HEK293 (cell line): ENCODE results near the gene WRAP53.

Experiments
- CTCF ChIA-PET: fragments of 350-600 bp; formaldehyde crosslinking; extraction: SDS; loops from one replicate; lab custom pipeline; 2021; ENCODE audit warnings: antibody characterized with exemption; lab: Yijun Ruan, JAX
- POLR2A ChIA-PET: fragments of 300-600 bp; formaldehyde crosslinking; extraction: SDS; loops from one replicate; lab custom pipeline; 2020; ENCODE audit warnings: antibody characterized with exemption, inconsistent platforms; lab: Yijun Ruan, JAX
- H3K27ac ChIP-seq: fragments of 200-500 bp; sonication (Bioruptor generic); 2 replicates; pipeline ENCODE4 v1.5.1; 2014; ENCODE audit warnings: low read depth, low read length, control low read depth, inconsistent platforms; ENCODE audit errors: extremely low read depth
- H3K36me3 ChIP-seq, 2 experiments: fragments of 200-500 bp in 1 of 2; sonication (Bioruptor generic) in 1 of 2; 1 replicate in 1 of 2; 2 replicates in 1 of 2; pipeline ENCODE4 v1.5.1; 2014 to 2017; ENCODE audit warnings: inconsistent platforms in 2 of 2, low read length in 2 of 2; ENCODE audit not compliant: control insufficient read depth in 2 of 2, insufficient read depth in 1 of 2
- H3K4me1 ChIP-seq: fragments of 200-500 bp; sonication (Bioruptor generic); 2 replicates; pipeline ENCODE4 v1.5.1; 2014; ENCODE audit warnings: mild to moderate bottlenecking, low read length, inconsistent platforms; ENCODE audit not compliant: control insufficient read depth, insufficient read depth
- H3K4me3 ChIP-seq: 2 replicates; pipeline ENCODE4 v1.5.1; 2011; ENCODE audit warnings: low read depth, mild to moderate bottlenecking, control low read depth, low read length, moderate library complexity
- H3K9me3 ChIP-seq: fragments of 200-500 bp; sonication (Bioruptor generic); 2 replicates; pipeline ENCODE4 v1.5.1; 2014; ENCODE audit warnings: low read depth, low read length, inconsistent platforms; ENCODE audit not compliant: control insufficient read depth, insufficient read depth
- BCL11B ChIP-seq: fragments of 450-650 bp; formaldehyde crosslinking; IDR thresholded peaks from 2 replicates; pipeline ENCODE4 v1.5.1; 2016; ENCODE audit warnings: low read depth, missing biosample characterization, missing genetic modification characterization
- REST ChIP-seq: fragments of 450-650 bp; formaldehyde crosslinking; IDR thresholded peaks from 2 replicates; pipeline ENCODE4 v1.5.1; 2016; ENCODE audit warnings: missing biosample characterization, missing genetic modification characterization
- SP3 ChIP-seq: fragments of 450-650 bp; formaldehyde crosslinking; IDR thresholded peaks from 2 replicates; pipeline ENCODE4 v1.5.1; 2016; ENCODE audit warnings: missing biosample characterization, missing genetic modification characterization
- TRIM28 ChIP-seq: IDR thresholded peaks from 2 replicates; pipeline ENCODE4 v1.6.1; 2011; ENCODE audit warnings: low read length, control low read depth, borderline replicate concordance
- ZBTB11 ChIP-seq: fragments of 450-650 bp; formaldehyde crosslinking; conservative IDR thresholded peaks from 2 replicates; pipeline ENCODE4 v1.5.1; 2016; ENCODE audit warnings: low read depth, missing biosample characterization, missing genetic modification characterization
- ZBTB17 ChIP-seq: fragments of 450-650 bp; formaldehyde crosslinking; IDR thresholded peaks from 2 replicates; pipeline ENCODE4 v1.5.1; 2016; ENCODE audit warnings: missing biosample characterization, missing genetic modification characterization
- ZFP69B ChIP-seq: fragments of 450-650 bp; formaldehyde crosslinking; IDR thresholded peaks from 2 replicates; pipeline ENCODE4 v1.5.1; 2016; ENCODE audit warnings: missing biosample characterization, missing genetic modification characterization
- ZNF10 ChIP-seq: fragments of 450-650 bp; formaldehyde crosslinking; IDR thresholded peaks from 2 replicates; pipeline ENCODE4 v1.5.1; 2017; ENCODE audit warnings: missing biosample characterization, missing genetic modification characterization
- ZNF138 ChIP-seq: fragments of 450-650 bp; formaldehyde crosslinking; IDR thresholded peaks from 2 replicates; pipeline ENCODE4 v1.5.1; 2016; ENCODE audit warnings: missing biosample characterization, missing genetic modification characterization, borderline replicate concordance
- ZNF157 ChIP-seq: fragments of 450-650 bp; formaldehyde crosslinking; IDR thresholded peaks from 2 replicates; pipeline ENCODE4 v1.5.1; 2016; ENCODE audit warnings: missing biosample characterization, missing genetic modification characterization
- ZNF16 ChIP-seq: fragments of 450-650 bp; formaldehyde crosslinking; IDR thresholded peaks from 2 replicates; pipeline ENCODE4 v1.5.1; 2016; ENCODE audit warnings: low read depth, missing biosample characterization, missing genetic modification characterization
- ZNF175 ChIP-seq: fragments of 450-650 bp; formaldehyde crosslinking; IDR thresholded peaks from 2 replicates; pipeline ENCODE4 v1.5.1; 2016; ENCODE audit warnings: missing biosample characterization, missing genetic modification characterization
- ZNF214 ChIP-seq: fragments of 450-650 bp; formaldehyde crosslinking; IDR thresholded peaks from 2 replicates; pipeline ENCODE4 v1.5.1; 2017; ENCODE audit warnings: missing biosample characterization, mild to moderate bottlenecking, missing genetic modification characterization, borderline replicate concordance
- ZNF223 ChIP-seq: fragments of 450-650 bp; formaldehyde crosslinking; IDR thresholded peaks from 2 replicates; pipeline ENCODE4 v1.5.1; 2016; ENCODE audit warnings: missing biosample characterization, missing genetic modification characterization
- ZNF23 ChIP-seq: fragments of 450-650 bp; formaldehyde crosslinking; IDR thresholded peaks from 2 replicates; pipeline ENCODE4 v1.5.1; 2016; ENCODE audit warnings: missing biosample characterization, missing genetic modification characterization, borderline replicate concordance
- ZNF248 ChIP-seq: fragments of 450-650 bp; formaldehyde crosslinking; IDR thresholded peaks from 2 replicates; pipeline ENCODE4 v1.5.1; 2017; ENCODE audit warnings: missing biosample characterization, missing genetic modification characterization
- ZNF324 ChIP-seq: fragments of 450-650 bp; formaldehyde crosslinking; IDR thresholded peaks from 2 replicates; pipeline ENCODE4 v1.5.1; 2016; ENCODE audit warnings: missing biosample characterization, missing genetic modification characterization
- ZNF350 ChIP-seq: fragments of 450-650 bp; formaldehyde crosslinking; IDR thresholded peaks from 2 replicates; pipeline ENCODE4 v1.5.0; 2017; ENCODE audit warnings: missing biosample characterization, mild to moderate bottlenecking, missing genetic modification characterization
- ZNF501 ChIP-seq: fragments of 450-650 bp; formaldehyde crosslinking; IDR thresholded peaks from 2 replicates; pipeline ENCODE4 v1.5.1; 2016; ENCODE audit warnings: missing biosample characterization, missing genetic modification characterization
- ZNF549 ChIP-seq: fragments of 450-650 bp; IDR thresholded peaks from 2 replicates; pipeline ENCODE4 v1.5.1; 2018; ENCODE audit warnings: missing biosample characterization, missing genetic modification characterization, mild to moderate bottlenecking, inconsistent platforms, moderate library complexity
- ZSCAN16 ChIP-seq: fragments of 450-650 bp; formaldehyde crosslinking; IDR thresholded peaks from 2 replicates; pipeline ENCODE4 v1.5.1; 2016; ENCODE audit warnings: missing biosample characterization, missing genetic modification characterization
- ZSCAN5A ChIP-seq: fragments of 450-650 bp; formaldehyde crosslinking; IDR thresholded peaks from 2 replicates; pipeline ENCODE4 v1.5.1; 2016; ENCODE audit warnings: missing biosample characterization, missing genetic modification characterization
- TF ChIP-seq, protein P1 (sequence below): fragments of 450-650 bp; formaldehyde crosslinking; IDR thresholded peaks from 2 replicates; pipeline ENCODE4; 2016; ENCODE audit warnings: missing biosample characterization, missing genetic modification characterization

Gene WRAP53

GRCh38 chr17:7740481-7741001 is 52.3 kb downstream of the WRAP53 start:
- ChIA-PET POLR2A (no interaction called here), CTCF (interaction anchor here (0.7 to 6.2 kb wide), 2 partner anchors 14 to 41 kb away, joined by 3 to 156 read pairs; no protein-coding TSS in a partner anchor)
- no peaks in the 10 kb centered on the region for H3K9me3 ChIP-seq
- TF ChIP-seq ZNF549 (no peak), ZNF23 (tag by site-specific recombination) (no peak), TRIM28 (no peak), ZBTB11 (tag by site-specific recombination) (no peak), REST (tag by site-specific recombination) (no peak), ZFP69B (tag by site-specific recombination) (no peak), ZSCAN16 (tag by site-specific recombination) (no peak), ZNF223 (tag by site-specific recombination) (no peak), ZNF157 (tag by site-specific recombination) (no peak), BCL11B (tag by site-specific recombination) (no peak)
- TF ChIP-seq, protein P1, sequence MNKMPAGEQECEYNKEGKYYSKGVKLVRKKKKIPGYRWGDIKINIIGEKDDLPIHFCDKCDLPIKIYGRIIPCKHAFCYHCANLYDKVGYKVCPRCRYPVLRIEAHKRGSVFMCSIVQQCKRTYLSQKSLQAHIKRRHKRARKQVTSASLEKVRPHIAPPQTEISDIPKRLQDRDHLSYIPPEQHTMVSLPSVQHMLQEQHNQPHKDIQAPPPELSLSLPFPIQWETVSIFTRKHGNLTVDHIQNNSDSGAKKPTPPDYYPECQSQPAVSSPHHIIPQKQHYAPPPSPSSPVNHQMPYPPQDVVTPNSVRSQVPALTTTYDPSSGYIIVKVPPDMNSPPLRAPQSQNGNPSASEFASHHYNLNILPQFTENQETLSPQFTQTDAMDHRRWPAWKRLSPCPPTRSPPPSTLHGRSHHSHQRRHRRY (tag by site-specific recombination), result no peak
- no peak overlapping the region for H3K27ac ChIP-seq
- no peaks in the 10 kb centered on the region for H3K36me3 ChIP-seq
- H3K4me3 ChIP-seq, result no peak overlapping the region
- H3K4me1 ChIP-seq, result no peaks in the 10 kb centered on the region

DNA sequence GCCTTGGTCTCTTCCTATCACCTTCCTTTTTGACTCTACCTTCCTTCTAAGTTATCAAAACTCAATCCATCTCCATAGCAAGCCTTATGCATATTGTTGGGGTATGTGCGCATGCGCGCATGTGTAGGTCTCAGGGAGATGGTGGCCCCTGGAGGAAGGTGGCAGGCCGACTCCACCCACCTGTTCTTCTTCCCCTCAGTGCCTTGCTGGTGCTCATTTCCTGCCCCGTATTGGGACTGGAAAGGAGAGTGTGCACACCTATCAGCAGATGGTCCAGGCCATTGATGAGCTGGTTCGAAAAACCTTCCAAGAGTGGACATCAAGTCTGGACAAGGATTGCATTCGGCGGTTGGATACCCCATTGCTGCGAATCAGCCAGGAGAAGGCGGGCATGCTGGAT is 54.5 kb downstream of the WRAP53 start:
- H3K27ac ChIP-seq, result no peak overlapping the region
- H3K4me1 ChIP-seq, result peaks cover 11% of the 10 kb centered on the region
- TF ChIP-seq ZNF16 (no peak), ZNF175 (no peak)
- POLR2A ChIA-PET, result interaction anchor here (1.8 kb wide), 1 partner anchor 114 kb away, joined by 14 read pairs; the partner anchor contains the start of gene NAA38
- no peak overlapping the region for H3K4me3 ChIP-seq
- no peaks in the 10 kb centered on the region for H3K9me3 ChIP-seq
- CTCF ChIA-PET, result interaction anchor here (0.6 to 7.3 kb wide), 49 partner anchors 8 to 697 kb away, joined by 3 to 156 read pairs (median 10); partner anchors contain the start of genes ATP1B2, EFNB3, KDM6B and NAA38
- H3K36me3 ChIP-seq, result no peaks in the 10 kb centered on the region

DNA sequence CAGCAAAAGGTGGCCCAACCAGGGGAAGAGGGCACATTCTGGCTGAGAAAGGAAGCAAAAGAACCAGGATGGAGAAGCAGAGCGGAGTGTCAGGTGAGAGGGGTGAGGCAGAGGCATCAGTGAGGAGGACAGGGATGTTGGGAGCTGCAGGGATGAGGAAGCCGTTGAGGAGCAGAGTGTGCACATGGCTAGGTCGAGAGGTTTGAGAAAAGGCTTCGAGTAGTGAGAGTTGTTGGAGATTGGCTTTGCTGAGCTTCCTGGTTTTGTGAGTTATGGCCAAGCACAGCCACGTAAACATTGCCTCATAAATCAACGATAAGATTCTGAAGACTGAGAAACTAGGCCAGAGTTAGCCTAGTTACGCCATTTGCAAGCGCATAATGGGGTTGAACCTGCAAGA is 56.1 kb downstream of the WRAP53 start:
- H3K27ac ChIP-seq, result no peak overlapping the region
- POLR2A ChIA-PET, result interaction anchor here (0.7 to 1.8 kb wide), 6 partner anchors 57 to 311 kb away, joined by 3 to 14 read pairs (median 4); partner anchors contain the start of genes NAA38 and TP53
- H3K36me3 ChIP-seq, result no peaks in the 10 kb centered on the region
- H3K4me1 ChIP-seq, result peaks cover 22% of the 10 kb centered on the region
- H3K4me3 ChIP-seq, result no peak overlapping the region
- CTCF ChIA-PET, result interaction anchor here (0.5 to 7.3 kb wide), 47 partner anchors 8 to 762 kb away, joined by 3 to 156 read pairs (median 10); partner anchors contain the start of genes ATP1B2, CHD3, KDM6B and MPDU1
- H3K9me3 ChIP-seq, result no peaks in the 10 kb centered on the region
- TF ChIP-seq ZNF138 (tag by site-specific recombination) (no peak), ZNF248 (tag by site-specific recombination) (no peak), ZFP69B (tag by site-specific recombination) (no peak), ZNF214 (tag by site-specific recombination) (no peak), ZNF157 (tag by site-specific recombination) (no peak), ZNF10 (tag by site-specific recombination) (no peak), ZNF350 (tag by site-specific recombination) (no peak), ZNF501 (tag by site-specific recombination) (no peak), ZSCAN5A (tag by site-specific recombination) (no peak), SP3 (tag by site-specific recombination) (no peak), ZBTB17 (tag by site-specific recombination) (no peak), ZNF324 (tag by site-specific recombination) (no peak)
